ACC112 (cell line): ENCODE data around the gene CAMTA1.

Experiments used
- H2AFZ ChIP-seq: fragments of 200-600 bp; sonication (generic); one replicate; pipeline ENCODE4 v1.6.0; 2017; ENCODE audit warnings: antibody characterized with exemption, low read length; ENCODE audit not compliant: unreplicated experiment
- H3K27ac ChIP-seq: fragments of 200-600 bp; sonication (generic); 2 replicates; pipeline ENCODE4 v1.5.1; 2014; ENCODE audit warnings: low read depth, mild to moderate bottlenecking, antibody characterized with exemption, low read length, moderate library complexity
- H3K27me3 ChIP-seq: fragments of 200-600 bp; sonication (generic); 2 replicates; pipeline ENCODE4 v1.6.1; 2014; ENCODE audit warnings: mild to moderate bottlenecking, antibody characterized with exemption, low read length, moderate library complexity, mixed read lengths; ENCODE audit not compliant: insufficient read depth
- H3K36me3 ChIP-seq: fragments of 200-600 bp; sonication (generic); 2 replicates; pipeline ENCODE4 v1.6.1; 2016; ENCODE audit warnings: mild to moderate bottlenecking, antibody characterized with exemption, low read length, moderate library complexity, mixed read lengths; ENCODE audit not compliant: insufficient read depth
- H3K4me1 ChIP-seq: fragments of 200-600 bp; sonication (generic); one replicate; pipeline ENCODE4 v1.6.1; 2016; ENCODE audit warnings: low read length, mixed read lengths; ENCODE audit not compliant: insufficient read depth, unreplicated experiment, control insufficient read depth
- H3K4me3 ChIP-seq: fragments of 200-600 bp; sonication (generic); 2 replicates; pipeline ENCODE4 v1.5.1; 2014; ENCODE audit warnings: mild to moderate bottlenecking, low read depth, low read length
- H3K79me2 ChIP-seq: fragments of 200-600 bp; sonication (generic); one replicate; pipeline ENCODE4 v1.6.0; 2016; ENCODE audit warnings: low read length; ENCODE audit not compliant: control insufficient read depth, unreplicated experiment, insufficient read depth

Gene CAMTA1

DNA sequence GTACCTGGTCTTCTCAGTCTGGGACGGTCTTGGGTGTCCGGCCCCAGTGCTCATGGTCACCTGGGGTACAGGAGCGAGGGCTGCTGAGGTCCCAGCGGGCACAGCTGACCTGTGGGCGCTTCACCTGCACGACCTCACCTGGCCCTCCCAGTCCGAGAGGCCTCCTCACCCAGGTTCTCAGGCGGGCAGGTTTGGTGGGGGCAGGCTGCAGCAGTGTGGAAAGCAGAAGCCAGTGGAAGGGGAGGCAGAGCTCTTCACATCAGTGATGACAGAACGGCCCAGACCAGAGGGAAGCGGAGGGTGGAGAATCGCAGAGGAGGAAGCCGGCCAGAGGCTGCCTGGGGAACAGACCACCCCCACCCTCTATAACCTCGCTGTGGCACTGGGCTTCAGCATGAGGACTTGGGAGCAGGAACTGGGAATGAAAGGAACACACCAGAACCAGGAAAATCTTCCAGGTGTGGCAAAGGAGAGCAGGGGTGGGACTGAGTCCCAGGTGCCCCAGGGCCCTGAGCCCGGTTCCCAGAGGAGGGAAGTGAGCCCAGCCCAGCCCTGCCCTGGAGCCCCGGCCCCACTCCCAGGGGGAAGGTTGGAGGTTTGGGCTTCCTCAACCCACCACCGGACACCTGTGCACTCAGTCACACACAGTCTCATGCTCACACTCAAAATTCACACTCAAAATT lies 720.7 kb downstream of the CAMTA1 start:
- H3K79me2 ChIP-seq: no peaks in the 10 kb centered on the region
- no peaks in the 10 kb centered on the region for H3K4me1 ChIP-seq
- no peaks in the 10 kb centered on the region for H3K36me3 ChIP-seq
- H2AFZ ChIP-seq: no peak overlapping the region
- peaks cover 6% of the 10 kb centered on the region; the same call in 1 of the 2 replicates for H3K27me3 ChIP-seq
- H3K4me3 ChIP-seq: no peak overlapping the region
- H3K27ac ChIP-seq: no peak overlapping the region

DNA sequence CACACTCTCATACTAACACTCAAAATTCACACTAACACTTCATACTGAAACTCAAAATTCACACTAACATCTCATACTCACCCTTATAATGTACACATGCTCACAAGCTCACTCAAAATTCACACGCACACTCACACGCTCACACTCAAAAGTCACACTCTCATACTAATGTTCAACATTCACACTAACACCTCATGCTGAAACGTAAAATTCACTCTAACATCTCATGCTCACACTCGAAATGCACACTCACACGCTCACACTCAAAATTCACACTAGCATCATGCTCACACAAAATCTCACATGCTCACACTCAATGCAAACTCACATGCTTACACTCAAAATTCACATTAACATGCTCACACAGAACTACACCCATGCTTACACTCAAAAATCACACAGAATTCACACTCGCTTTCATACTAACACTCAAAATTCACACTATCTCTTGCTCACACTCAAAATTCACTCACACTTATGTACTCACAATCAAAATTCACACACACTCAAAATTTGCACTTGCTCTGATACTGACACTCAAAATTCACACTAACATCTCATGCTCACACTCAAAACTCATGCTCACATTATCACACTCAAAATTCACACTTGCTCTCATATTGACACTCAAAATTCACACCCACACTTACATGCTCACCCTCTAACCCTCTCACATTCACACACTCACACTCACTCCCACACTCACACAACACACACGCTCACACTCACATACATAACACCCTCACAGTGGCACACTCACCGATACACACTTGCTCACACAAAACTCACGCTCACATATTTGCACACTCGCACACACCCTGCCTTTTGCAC lies 721.4 kb downstream of the CAMTA1 start:
- no peaks in the 10 kb centered on the region for H3K4me1 ChIP-seq
- no peak overlapping the region for H3K27ac ChIP-seq
- no peak overlapping the region for H3K4me3 ChIP-seq
- H3K27me3 ChIP-seq: peaks cover 12% of the 10 kb centered on the region
- no peaks in the 10 kb centered on the region for H3K79me2 ChIP-seq
- H2AFZ ChIP-seq: no peak overlapping the region
- no peaks in the 10 kb centered on the region for H3K36me3 ChIP-seq

DNA sequence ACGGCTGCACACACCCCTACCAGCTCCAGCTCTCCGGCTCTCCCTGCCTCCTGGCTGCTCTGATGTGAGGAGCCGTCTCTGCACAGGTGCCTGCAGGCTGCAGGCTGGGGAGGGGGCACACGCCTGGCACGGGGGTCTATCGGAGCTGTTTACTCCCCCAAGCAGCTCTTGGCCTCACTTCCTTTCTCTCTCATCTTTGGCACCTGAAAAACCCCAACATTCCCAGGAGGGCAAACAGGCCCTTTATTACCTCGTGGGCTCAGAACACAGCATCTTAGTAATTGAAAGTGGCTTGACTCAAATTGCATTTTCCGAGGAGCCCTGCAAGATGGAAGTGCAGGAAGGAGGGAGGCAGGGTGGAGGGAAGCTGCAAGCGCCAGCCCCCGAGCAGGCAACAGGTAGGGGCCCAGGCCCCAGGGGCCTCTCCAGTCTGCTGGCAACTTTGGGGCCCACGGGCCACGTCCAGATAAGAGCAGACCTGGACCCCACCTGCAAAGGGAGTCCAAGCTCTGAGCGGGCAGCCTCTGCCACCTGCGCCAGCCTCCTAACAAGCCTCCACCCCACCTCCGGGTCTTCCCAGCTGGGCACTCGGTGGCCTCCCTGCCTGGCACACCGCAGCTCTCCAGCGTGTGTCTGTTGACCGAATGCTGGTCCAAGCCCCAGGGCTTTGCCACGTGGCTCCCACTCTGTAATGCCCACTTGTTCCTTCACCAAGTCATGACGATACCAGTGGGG lies 722.2 kb downstream of the CAMTA1 start:
- Histone ChIP-seq H2AFZ (no peak overlapping the region), H3K36me3 (no peaks in the 10 kb centered on the region), H3K4me1 (no peaks in the 10 kb centered on the region), H3K4me3 (no peak overlapping the region), H3K27me3 (peaks cover 17% of the 10 kb centered on the region), H3K79me2 (no peaks in the 10 kb centered on the region), H3K27ac (no peak overlapping the region)

GRCh38 chr1:7508052-7508933 lies 723.0 kb downstream of the CAMTA1 start:
- Histone ChIP-seq H3K27me3 (peaks cover 20% of the 10 kb centered on the region), H3K4me1 (no peaks in the 10 kb centered on the region), H3K79me2 (no peaks in the 10 kb centered on the region), H3K4me3 (no peak overlapping the region), H2AFZ (no peak overlapping the region), H3K27ac (no peak overlapping the region), H3K36me3 (no peaks in the 10 kb centered on the region)

DNA sequence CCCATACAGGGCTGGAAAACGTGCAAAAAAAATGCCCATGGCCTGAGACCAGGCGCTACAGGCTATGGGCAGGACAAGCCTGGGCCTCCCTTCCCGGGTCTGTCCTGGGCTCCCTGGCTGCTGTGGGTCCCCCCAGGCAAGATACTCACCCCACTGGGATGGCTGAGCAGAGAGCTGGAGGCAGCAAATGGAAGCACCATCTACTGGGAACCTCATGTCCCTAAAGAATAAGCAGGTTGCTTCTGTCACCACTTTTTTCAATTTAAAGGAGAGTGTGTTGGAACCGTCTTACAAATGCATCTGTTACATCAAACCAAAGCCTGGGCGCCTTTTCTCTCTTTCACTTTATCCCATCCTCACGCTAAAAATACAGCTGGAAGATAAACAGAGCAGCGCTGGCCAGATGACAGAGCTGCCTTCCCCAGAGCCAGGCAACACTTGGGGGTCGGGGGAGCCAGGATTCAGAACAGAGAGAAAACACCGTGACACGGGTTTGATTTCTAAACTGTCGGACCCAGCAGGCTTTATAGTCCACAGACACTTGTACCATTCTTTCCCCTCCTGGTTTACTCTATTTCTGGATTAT lies 723.8 kb downstream of the CAMTA1 start:
- no peak overlapping the region for H2AFZ ChIP-seq
- H3K27me3 ChIP-seq: peaks cover 20% of the 10 kb centered on the region
- no peak overlapping the region for H3K27ac ChIP-seq
- H3K79me2 ChIP-seq: no peaks in the 10 kb centered on the region
- no peaks in the 10 kb centered on the region for H3K36me3 ChIP-seq
- H3K4me1 ChIP-seq: no peaks in the 10 kb centered on the region
- H3K4me3 ChIP-seq: no peak overlapping the region

GRCh38 chr1:7509598-7509997 lies 724.3 kb downstream of the CAMTA1 start:
- H3K27me3 ChIP-seq: peaks cover 20% of the 10 kb centered on the region
- no peak overlapping the region for H2AFZ ChIP-seq
- H3K4me1 ChIP-seq: no peaks in the 10 kb centered on the region
- H3K27ac ChIP-seq: no peak overlapping the region
- H3K79me2 ChIP-seq: no peaks in the 10 kb centered on the region
- no peaks in the 10 kb centered on the region for H3K36me3 ChIP-seq
- no peak overlapping the region for H3K4me3 ChIP-seq

GRCh38 chr1:7510389-7510931 lies 725.2 kb downstream of the CAMTA1 start:
- H3K27ac ChIP-seq: no peak overlapping the region
- peaks cover 20% of the 10 kb centered on the region for H3K27me3 ChIP-seq

DNA sequence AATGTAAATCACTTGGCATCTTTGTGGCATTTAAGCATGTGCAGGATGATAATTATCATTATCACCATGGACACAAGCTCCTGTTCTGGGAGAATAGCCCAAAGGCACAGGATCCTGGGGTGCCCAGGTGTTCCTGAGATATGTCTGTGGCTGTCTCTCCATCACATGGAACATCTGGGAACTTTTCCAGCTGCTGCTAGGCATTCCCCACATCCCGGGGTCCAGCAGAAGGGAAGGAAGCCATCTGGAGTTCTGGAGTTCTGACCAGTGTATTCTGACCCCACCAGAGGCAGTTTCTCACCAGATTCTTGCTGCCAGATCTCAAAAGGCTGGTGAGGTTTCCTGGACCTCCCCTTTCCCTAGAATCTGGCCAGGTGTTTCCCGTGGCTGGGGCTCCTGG lies 726.1 kb downstream of the CAMTA1 start:
- no peak overlapping the region for H3K27ac ChIP-seq
- H2AFZ ChIP-seq: no peak overlapping the region
- peaks cover 20% of the 10 kb centered on the region for H3K27me3 ChIP-seq
- no peaks in the 10 kb centered on the region for H3K79me2 ChIP-seq
- no peak overlapping the region for H3K4me3 ChIP-seq
- H3K4me1 ChIP-seq: no peaks in the 10 kb centered on the region
- H3K36me3 ChIP-seq: no peaks in the 10 kb centered on the region

More at GRCh38 chr1:7510389-7510931, 725.2 kb downstream of the CAMTA1 start:
- no peaks in the 10 kb centered on the region for H3K79me2 ChIP-seq
- no peak overlapping the region for H3K4me3 ChIP-seq
- no peaks in the 10 kb centered on the region for H3K4me1 ChIP-seq
- no peaks in the 10 kb centered on the region for H3K36me3 ChIP-seq
- no peak overlapping the region for H2AFZ ChIP-seq

GRCh38 chr1:7513081-7513480 lies 727.8 kb downstream of the CAMTA1 start:
- Histone ChIP-seq H3K79me2 (no peaks in the 10 kb centered on the region), H3K4me1 (no peaks in the 10 kb centered on the region), H3K36me3 (no peaks in the 10 kb centered on the region), H3K4me3 (no peak overlapping the region), H2AFZ (no peak overlapping the region), H3K27ac (no peak overlapping the region), H3K27me3 (peaks cover 35% of the 10 kb centered on the region)
